ENCODE data around the gene ARHGEF3. TPM values are rescaled to one million over a fixed set of nuclear protein-coding genes. Genes with fewer than 3 reads are reported as not detected.

The ARHGEF3 gene
- total and polyA plus RNA-seq, 2 donors (not counting 3 experiments of a cell fraction or from before 2014, with no cell fraction given): 6.7 to 16.3 TPM

DNA sequence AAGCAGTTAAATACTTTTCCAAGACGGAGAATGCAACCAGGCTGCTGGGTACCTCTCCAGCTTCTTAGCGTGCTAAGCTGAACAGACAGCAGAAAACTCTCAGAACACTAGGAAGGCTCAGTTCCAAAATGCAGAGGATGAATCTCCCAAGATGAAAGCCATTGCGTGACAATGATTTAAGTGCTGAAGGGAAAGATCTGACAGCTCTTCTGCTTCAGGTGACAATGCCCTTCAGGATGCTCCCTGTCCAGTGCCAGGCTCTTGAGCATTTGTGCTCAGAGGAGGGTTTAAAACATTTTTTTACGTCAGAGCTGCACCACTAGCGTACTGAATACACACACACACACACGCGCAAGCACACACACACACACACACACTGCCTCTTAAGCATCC is 26.3 kb downstream of the ARHGEF3 start:
- Histone ChIP-seq H3K9me3 (replicated peaks; ENCODE audit: control insufficient read depth, insufficient read depth, low read length) (no peaks in the 10 kb centered on the region), H3K4me3 (replicated peaks in 1 of 3; ENCODE audit: insufficient read depth in 1 of 3, low read depth in 1 of 3, low read length in 3 of 3) (no peak overlapping the region), H3K27ac (ENCODE audit: insufficient read depth, low read depth, low read length) (no peak overlapping the region), H3K4me2 (ENCODE audit: insufficient read depth, low read length) (no peak overlapping the region), H4K20me1 (replicated peaks; ENCODE audit: control insufficient read depth, extremely low read depth, insufficient read depth, low read length) (no peaks in the 10 kb centered on the region), H3K9me1 (replicated peaks; ENCODE audit: control insufficient read depth, extremely low read depth, insufficient read depth, low read length) (no peaks in the 10 kb centered on the region), H3K9ac (replicated peaks; ENCODE audit: extremely low read depth, insufficient read depth, low read length) (no peak overlapping the region), H3K27me3 (ENCODE audit: control insufficient read depth in 2 of 2, insufficient read depth in 2 of 2, low read length in 2 of 2) (no peaks in the 10 kb centered on the region), H2AFZ (ENCODE audit: low read depth, low read length) (no peak overlapping the region), H3K4me1 (ENCODE audit: control insufficient read depth, extremely low read depth, insufficient read depth, low read length) (no peaks in the 10 kb centered on the region), H3K79me2 (ENCODE audit: control insufficient read depth, insufficient read depth, low read length) (no peaks in the 10 kb centered on the region), H3K36me3 (ENCODE audit: control insufficient read depth in 2 of 2, extremely low read depth in 1 of 2, insufficient read depth in 2 of 2, low read length in 2 of 2) (peaks cover 0 to 9% of the 10 kb centered on the region in 2 experiments)
- intact Hi-C loops (cut with micrococcal nuclease) (no loop called here), dilution Hi-C loops (cut with MboI; ENCODE audit: extremely low pct_ligation_motif_present, low sequenced_read_pairs) (no loop called here)
- ChIA-PET POLR2A (no interaction called here), CTCF (interaction anchor here (0.9 to 3.2 kb wide), 2 partner anchors 23 to 55 kb away, joined by 3 to 15 read pairs; no protein-coding TSS in a partner anchor)
- TF ChIP-seq POLR2A (IDR thresholded peaks at IDR 0.05; ENCODE audit: low read depth, low read length): no peak
- TF ChIP-seq FOS (IDR thresholded peaks at IDR 0.05; ENCODE audit: borderline replicate concordance, insufficient read depth, low read length): no peak
- TF ChIP-seq GATA2 (IDR thresholded peaks at IDR 0.05; ENCODE audit: insufficient read depth, insufficient read length, low read depth, low read length): no peak
- TF ChIP-seq POLR2AphosphoS5 (IDR thresholded peaks at IDR 0.05; ENCODE audit: insufficient read depth, low read depth, low read length): no peak
- TF ChIP-seq, protein P1, sequence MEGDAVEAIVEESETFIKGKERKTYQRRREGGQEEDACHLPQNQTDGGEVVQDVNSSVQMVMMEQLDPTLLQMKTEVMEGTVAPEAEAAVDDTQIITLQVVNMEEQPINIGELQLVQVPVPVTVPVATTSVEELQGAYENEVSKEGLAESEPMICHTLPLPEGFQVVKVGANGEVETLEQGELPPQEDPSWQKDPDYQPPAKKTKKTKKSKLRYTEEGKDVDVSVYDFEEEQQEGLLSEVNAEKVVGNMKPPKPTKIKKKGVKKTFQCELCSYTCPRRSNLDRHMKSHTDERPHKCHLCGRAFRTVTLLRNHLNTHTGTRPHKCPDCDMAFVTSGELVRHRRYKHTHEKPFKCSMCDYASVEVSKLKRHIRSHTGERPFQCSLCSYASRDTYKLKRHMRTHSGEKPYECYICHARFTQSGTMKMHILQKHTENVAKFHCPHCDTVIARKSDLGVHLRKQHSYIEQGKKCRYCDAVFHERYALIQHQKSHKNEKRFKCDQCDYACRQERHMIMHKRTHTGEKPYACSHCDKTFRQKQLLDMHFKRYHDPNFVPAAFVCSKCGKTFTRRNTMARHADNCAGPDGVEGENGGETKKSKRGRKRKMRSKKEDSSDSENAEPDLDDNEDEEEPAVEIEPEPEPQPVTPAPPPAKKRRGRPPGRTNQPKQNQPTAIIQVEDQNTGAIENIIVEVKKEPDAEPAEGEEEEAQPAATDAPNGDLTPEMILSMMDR (IDR thresholded peaks at IDR 0.05; ENCODE audit: extremely low read depth in 1 of 2, insufficient read depth in 1 of 2, low read depth in 1 of 2, low read length in 2 of 2): no peak
- TF ChIP-seq EZH2 (IDR thresholded peaks at IDR 0.05; ENCODE audit: borderline replicate concordance, low read depth, low read length, severe bottlenecking): no peak
- TF ChIP-seq, protein P2, sequence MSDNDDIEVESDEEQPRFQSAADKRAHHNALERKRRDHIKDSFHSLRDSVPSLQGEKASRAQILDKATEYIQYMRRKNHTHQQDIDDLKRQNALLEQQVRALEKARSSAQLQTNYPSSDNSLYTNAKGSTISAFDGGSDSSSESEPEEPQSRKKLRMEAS (IDR thresholded peaks at IDR 0.05; ENCODE audit: insufficient read depth, insufficient read length): no peak
- TF ChIP-seq MYC (IDR thresholded peaks at IDR 0.05; ENCODE audit: low read depth, low read length): no peak
- no peak for TF ChIP-seq JUN (IDR thresholded peaks at IDR 0.05; ENCODE audit: borderline replicate concordance, insufficient read depth, insufficient read length, low read depth)
- DNase-seq (ENCODE audit: low read depth, low spot score) (no peak), FAIRE-seq (no peak)
- no TSS peak for BruUV-seq (replicated peaks)

Measured in endothelial cell of umbilical vein (primary cell).